ENCODE data around the gene TBX6.

Gene TBX6

GRCh38 chr16:30104492-30104891 is 12.8 kb upstream of the TBX6 start:
- Histone ChIP-seq H3K27ac (replicated peaks) (no peak overlapping the region), H3K27me3 (ENCODE audit: insufficient read depth, poor library complexity, severe bottlenecking) (no peaks in the 10 kb centered on the region), H3K4me3 (replicated peaks; ENCODE audit: insufficient read depth, low read length) (no peak overlapping the region)
- TF ChIP-seq GABPA (IDR thresholded peaks at IDR 0.05; ENCODE audit: low read depth) (no peak), SPI1 (IDR thresholded peaks at IDR 0.05; ENCODE audit: borderline replicate concordance, low read depth) (no peak), REST (IDR thresholded peaks at IDR 0.05; ENCODE audit: insufficient replicate concordance, low read depth) (no peak), POLR2AphosphoS5 (IDR thresholded peaks at IDR 0.05; ENCODE audit: low read depth) (no peak), CTCF (IDR thresholded peaks at IDR 0.05; ENCODE audit: insufficient read depth, low read length) (no peak)
- DNase-seq (ENCODE audit: low read depth in 1 of 2, low spot score in 1 of 2): no peak

GRCh38 chr16:30104090-30104489 is 12.4 kb upstream of the TBX6 start:
- Histone ChIP-seq H3K27me3 (ENCODE audit: insufficient read depth, poor library complexity, severe bottlenecking) (no peaks in the 10 kb centered on the region), H3K4me3 (replicated peaks; ENCODE audit: insufficient read depth, low read length) (no peak overlapping the region), H3K27ac (replicated peaks) (no peak overlapping the region)
- no peak for TF ChIP-seq GABPA (IDR thresholded peaks at IDR 0.05; ENCODE audit: low read depth)
- TF ChIP-seq CTCF (IDR thresholded peaks at IDR 0.05; ENCODE audit: insufficient read depth, low read length): no peak
- no peak for TF ChIP-seq POLR2AphosphoS5 (IDR thresholded peaks at IDR 0.05; ENCODE audit: low read depth)
- no peak for TF ChIP-seq SPI1 (IDR thresholded peaks at IDR 0.05; ENCODE audit: borderline replicate concordance, low read depth)
- TF ChIP-seq REST (IDR thresholded peaks at IDR 0.05; ENCODE audit: insufficient replicate concordance, low read depth): no peak
- no peak for DNase-seq (ENCODE audit: low read depth in 1 of 2, low spot score in 1 of 2)

- no peak overlapping the region for H3K27ac ChIP-seq (replicated peaks)
- no peak for TF ChIP-seq GABPA (IDR thresholded peaks at IDR 0.05; ENCODE audit: low read depth)
- TF ChIP-seq SPI1 (IDR thresholded peaks at IDR 0.05; ENCODE audit: borderline replicate concordance, low read depth): peak; percentile 93
- TF ChIP-seq POLR2AphosphoS5 (IDR thresholded peaks at IDR 0.05; ENCODE audit: low read depth): peak; percentile 63
- no peak overlapping the region for H3K4me3 ChIP-seq (replicated peaks; ENCODE audit: insufficient read depth, low read length)
- no peaks in the 10 kb centered on the region for H3K27me3 ChIP-seq (ENCODE audit: insufficient read depth, poor library complexity, severe bottlenecking)
- DNase-seq (ENCODE audit: low read depth in 1 of 2, low spot score in 1 of 2): peak in 1 of 2 experiments; percentile 50
Observed at GRCh38 chr16:30096862-30097563, 5.3 kb upstream of the TBX6 start.

GRCh38 chr16:30096105-30096861 is 4.6 kb upstream of the TBX6 start, which contains the start of gene YPEL3:
YPEL3 (minus strand) TSS chr16:30096213; CDS start chr16:30095482, 731 bp downstream.
- peak in 1 of 2 experiments; percentile 34 for DNase-seq (ENCODE audit: low read depth in 1 of 2, low spot score in 1 of 2)
- Histone ChIP-seq H3K27ac (replicated peaks) (0 out of 2 replicates have a peak within 1 kb of the TSS, but pooled peaks have one; percentile 29), H3K27me3 (ENCODE audit: insufficient read depth, poor library complexity, severe bottlenecking) (no peaks in the 10 kb centered on the region), H3K4me3 (replicated peaks; ENCODE audit: insufficient read depth, low read length) (no peak within 1 kb of the TSS)
- no peak for TF ChIP-seq REST (IDR thresholded peaks at IDR 0.05; ENCODE audit: insufficient replicate concordance, low read depth)
- TF ChIP-seq CTCF (IDR thresholded peaks at IDR 0.05; ENCODE audit: insufficient read depth, low read length): no peak
- no peak for TF ChIP-seq GABPA (IDR thresholded peaks at IDR 0.05; ENCODE audit: low read depth)
- TF ChIP-seq SPI1 (IDR thresholded peaks at IDR 0.05; ENCODE audit: borderline replicate concordance, low read depth): no peak
- no peak for TF ChIP-seq POLR2AphosphoS5 (IDR thresholded peaks at IDR 0.05; ENCODE audit: low read depth)

Measured in HL-60 (cell line).